ENCODE results near the gene PLB1. TPM values are rescaled to one million over a fixed set of nuclear protein-coding genes. Genes with fewer than 3 reads are reported as not detected.

PLB1 gene
- total and polyA plus RNA-seq, 2 experiments from 2014 or later: 0.06 to 0.21 TPM

DNA sequence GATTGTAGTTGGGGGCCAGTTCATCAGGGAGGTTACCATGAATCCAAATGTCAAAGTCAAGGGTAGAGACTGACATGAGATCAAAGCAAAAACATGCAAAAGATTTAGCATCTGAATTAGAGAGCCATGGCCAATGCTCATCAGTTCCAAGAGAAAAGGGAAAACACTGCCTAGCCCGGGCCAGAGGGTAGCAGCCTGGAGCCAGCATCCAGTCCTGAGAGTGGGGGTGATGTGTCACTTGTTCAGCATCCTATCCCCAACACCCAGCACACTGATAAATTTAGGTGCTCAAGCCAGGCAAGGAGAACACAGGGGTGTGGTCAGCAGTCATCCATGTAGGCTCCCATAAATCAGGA lies 178.8 kb downstream of the PLB1 start:
- Histone ChIP-seq H3K79me2 (replicated peaks; ENCODE audit: insufficient read depth) (no peaks in the 10 kb centered on the region), H3K4me1 (ENCODE audit: insufficient read depth) (no peaks in the 10 kb centered on the region), H3K4me2 (no peak overlapping the region), H2AFZ (no peak overlapping the region), H3K36me3 (ENCODE audit: insufficient read depth) (no peaks in the 10 kb centered on the region), H3K9me2 (ENCODE audit: insufficient read depth) (no peaks in the 10 kb centered on the region), H3K4me3 (no peak overlapping the region), H3F3A (replicated peaks; ENCODE audit: low read depth) (no peaks in the 10 kb centered on the region), H3K27me3 (ENCODE audit: insufficient read depth) (no peaks in the 10 kb centered on the region), H4K20me1 (replicated peaks; ENCODE audit: insufficient read depth) (no peaks in the 10 kb centered on the region), H3K27ac (ENCODE audit: low read depth) (no peak overlapping the region)
- H3K27ac Mint-ChIP-seq: no peak overlapping the region
- TF ChIP-seq ZNF114 (CRISPR knock-in tag; IDR thresholded peaks at IDR 0.05) (no peak), EZH2 (IDR thresholded peaks at IDR 0.05; ENCODE audit: low read depth, unreplicated experiment) (no peak), NANOG (IDR thresholded peaks at IDR 0.05; ENCODE audit: borderline replicate concordance) (no peak)
- DNase-seq (ENCODE audit: low spot score) (no peak), ATAC-seq (no peak)
- peaks cover 5% of the 10 kb centered on the region for H3K4me1 Mint-ChIP-seq
- peaks cover 2% of the 10 kb centered on the region for H3K27me3 Mint-ChIP-seq (ENCODE audit: insufficient read depth, low read depth, poor library complexity)
- H3K9me3 Mint-ChIP-seq: peaks cover 2% of the 10 kb centered on the region; the same call in 2 of the 3 replicates
- no peaks in the 10 kb centered on the region for H3K36me3 Mint-ChIP-seq (ENCODE audit: low read depth)
- no peak overlapping the region for H3K4me3 Mint-ChIP-seq

DNA sequence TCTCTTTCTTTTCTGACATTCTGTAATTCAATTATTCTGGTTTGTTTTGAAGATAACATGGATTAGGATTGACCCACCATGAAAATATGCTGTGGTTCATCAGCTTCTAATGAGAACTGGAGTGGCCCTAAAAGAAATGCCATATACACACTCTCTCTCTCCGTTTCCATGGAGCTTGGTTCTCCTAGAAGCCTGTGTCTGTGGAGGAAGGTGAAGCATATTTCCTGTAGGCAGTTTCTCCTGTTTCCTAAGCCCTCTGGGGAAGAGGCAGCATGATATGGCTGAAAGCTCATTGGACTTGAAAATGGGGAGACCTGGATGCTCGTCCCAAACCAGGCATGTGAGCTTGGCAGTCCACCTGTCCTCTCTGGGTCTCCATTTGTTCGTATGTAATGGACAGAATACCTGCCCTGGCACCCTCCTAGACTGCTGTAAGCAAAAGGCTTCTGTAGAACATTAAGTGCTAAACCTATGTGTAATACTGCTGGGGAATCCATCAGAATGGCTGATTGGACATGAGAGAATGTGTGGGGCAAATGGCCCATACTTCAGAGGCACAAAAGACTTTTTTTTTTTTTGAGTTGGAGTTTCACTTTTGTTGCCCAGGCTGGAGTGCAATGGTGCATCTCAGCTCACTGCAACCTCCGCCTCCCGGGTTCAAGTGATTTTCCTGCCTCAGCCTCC lies 180.4 kb downstream of the PLB1 start:
- Histone ChIP-seq H3K9me2 (ENCODE audit: insufficient read depth) (no peaks in the 10 kb centered on the region), H2AFZ (no peak overlapping the region), H3K4me1 (ENCODE audit: insufficient read depth) (0 out of 2 replicates have a peak, but pooled peaks cover 6% of the 10 kb centered on the region), H3K36me3 (ENCODE audit: insufficient read depth) (no peaks in the 10 kb centered on the region), H3K4me2 (no peak overlapping the region), H3K79me2 (replicated peaks; ENCODE audit: insufficient read depth) (no peaks in the 10 kb centered on the region), H3K27ac (ENCODE audit: low read depth) (no peak overlapping the region), H4K20me1 (replicated peaks; ENCODE audit: insufficient read depth) (no peaks in the 10 kb centered on the region), H3K4me3 (no peak overlapping the region), H3K27me3 (ENCODE audit: insufficient read depth) (no peaks in the 10 kb centered on the region), H3F3A (replicated peaks; ENCODE audit: low read depth) (no peaks in the 10 kb centered on the region)
- DNase-seq (ENCODE audit: low spot score): no peak
- ATAC-seq: no peak
- Mint-ChIP-seq H3K36me3 (ENCODE audit: low read depth) (no peaks in the 10 kb centered on the region), H3K4me3 (no peak overlapping the region), H3K9me3 (peaks cover 2% of the 10 kb centered on the region; the same call in 2 of the 3 replicates), H3K4me1 (peaks cover 9% of the 10 kb centered on the region; the same call in 2 of the 3 replicates), H3K27me3 (ENCODE audit: insufficient read depth, low read depth, poor library complexity) (peaks cover 2% of the 10 kb centered on the region), H3K27ac (no peak overlapping the region)
- TF ChIP-seq STAT1 (IDR thresholded peaks at IDR 0.05; ENCODE audit: unreplicated experiment) (no peak), ZNF462 (CRISPR knock-in tag; IDR thresholded peaks at IDR 0.05) (no peak), ZNF114 (CRISPR knock-in tag; IDR thresholded peaks at IDR 0.05) (no peak), JUNB (IDR thresholded peaks at IDR 0.05; ENCODE audit: unreplicated experiment) (no peak), REST (IDR thresholded peaks at IDR 0.05; ENCODE audit: unreplicated experiment) (no peak), EZH2phosphoT487 (IDR thresholded peaks at IDR 0.05; ENCODE audit: unreplicated experiment) (no peak), CTCF (conservative IDR thresholded peaks at IDR 0.05; ENCODE audit: low read depth in 2 of 2) (no peak), ZNF331 (CRISPR knock-in tag; IDR thresholded peaks at IDR 0.05; ENCODE audit: low read depth) (no peak)
